ENCODE results near the gene FRMPD4. TPM values are rescaled to one million over a fixed set of nuclear protein-coding genes. Genes with fewer than 3 reads are reported as not detected.

FRMPD4 gene
- total RNA-seq, 3 donors from 2014 or later, result 0.06 to 3.4 (median 0.34) TPM

- DNase-seq (no peak), ATAC-seq (no peak)
- TF ChIP-seq, protein P1, sequence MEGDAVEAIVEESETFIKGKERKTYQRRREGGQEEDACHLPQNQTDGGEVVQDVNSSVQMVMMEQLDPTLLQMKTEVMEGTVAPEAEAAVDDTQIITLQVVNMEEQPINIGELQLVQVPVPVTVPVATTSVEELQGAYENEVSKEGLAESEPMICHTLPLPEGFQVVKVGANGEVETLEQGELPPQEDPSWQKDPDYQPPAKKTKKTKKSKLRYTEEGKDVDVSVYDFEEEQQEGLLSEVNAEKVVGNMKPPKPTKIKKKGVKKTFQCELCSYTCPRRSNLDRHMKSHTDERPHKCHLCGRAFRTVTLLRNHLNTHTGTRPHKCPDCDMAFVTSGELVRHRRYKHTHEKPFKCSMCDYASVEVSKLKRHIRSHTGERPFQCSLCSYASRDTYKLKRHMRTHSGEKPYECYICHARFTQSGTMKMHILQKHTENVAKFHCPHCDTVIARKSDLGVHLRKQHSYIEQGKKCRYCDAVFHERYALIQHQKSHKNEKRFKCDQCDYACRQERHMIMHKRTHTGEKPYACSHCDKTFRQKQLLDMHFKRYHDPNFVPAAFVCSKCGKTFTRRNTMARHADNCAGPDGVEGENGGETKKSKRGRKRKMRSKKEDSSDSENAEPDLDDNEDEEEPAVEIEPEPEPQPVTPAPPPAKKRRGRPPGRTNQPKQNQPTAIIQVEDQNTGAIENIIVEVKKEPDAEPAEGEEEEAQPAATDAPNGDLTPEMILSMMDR (IDR thresholded peaks at IDR 0.05), result no peak
- Histone ChIP-seq H3K4me3 (no peak overlapping the region), H3K4me1 (ENCODE audit: low read depth) (no peaks in the 10 kb centered on the region), H3K36me3 (ENCODE audit: low read depth) (no peaks in the 10 kb centered on the region), H3K9me3 (no peaks in the 10 kb centered on the region)
- intact Hi-C loops (cut with DNase I, micrococcal nuclease), result no loop called here
Measured at GRCh38 chrX:12719837-12720236, 581.6 kb downstream of the FRMPD4 start.

GRCh38 chrX:12721042-12721441 lies 582.8 kb downstream of the FRMPD4 start:
- H3K36me3 ChIP-seq (ENCODE audit: low read depth), result no peaks in the 10 kb centered on the region
- H3K4me3 ChIP-seq, result no peak overlapping the region
- ATAC-seq (no peak), DNase-seq (no peak)
- H3K4me1 ChIP-seq (ENCODE audit: low read depth), result no peaks in the 10 kb centered on the region
- TF ChIP-seq, protein P1 (IDR thresholded peaks at IDR 0.05), result no peak
- intact Hi-C loops (cut with DNase I, micrococcal nuclease), result no loop called here
- no peaks in the 10 kb centered on the region for H3K9me3 ChIP-seq

GRCh38 chrX:12722314-12722713 lies 584.0 kb downstream of the FRMPD4 start:
- intact Hi-C loops (cut with DNase I, micrococcal nuclease), result no loop called here
- ATAC-seq, result no peak
- no peaks in the 10 kb centered on the region for H3K36me3 ChIP-seq (ENCODE audit: low read depth)
- H3K9me3 ChIP-seq, result no peaks in the 10 kb centered on the region
- H3K4me1 ChIP-seq (ENCODE audit: low read depth), result no peaks in the 10 kb centered on the region
- H3K4me3 ChIP-seq, result no peak overlapping the region
- TF ChIP-seq, protein P1 (IDR thresholded peaks at IDR 0.05), result no peak
- DNase-seq, result no peak

- ATAC-seq, result no peak
- Histone ChIP-seq H3K4me1 (ENCODE audit: low read depth) (no peaks in the 10 kb centered on the region), H3K9me3 (no peaks in the 10 kb centered on the region), H3K36me3 (ENCODE audit: low read depth) (no peaks in the 10 kb centered on the region), H3K4me3 (no peak overlapping the region)
- intact Hi-C loops (cut with DNase I, micrococcal nuclease), result no loop called here
- TF ChIP-seq, protein P1 (IDR thresholded peaks at IDR 0.05), result no peak
- no peak for DNase-seq
Measured at GRCh38 chrX:12741416-12741815, 603.1 kb downstream of the FRMPD4 start.

DNA sequence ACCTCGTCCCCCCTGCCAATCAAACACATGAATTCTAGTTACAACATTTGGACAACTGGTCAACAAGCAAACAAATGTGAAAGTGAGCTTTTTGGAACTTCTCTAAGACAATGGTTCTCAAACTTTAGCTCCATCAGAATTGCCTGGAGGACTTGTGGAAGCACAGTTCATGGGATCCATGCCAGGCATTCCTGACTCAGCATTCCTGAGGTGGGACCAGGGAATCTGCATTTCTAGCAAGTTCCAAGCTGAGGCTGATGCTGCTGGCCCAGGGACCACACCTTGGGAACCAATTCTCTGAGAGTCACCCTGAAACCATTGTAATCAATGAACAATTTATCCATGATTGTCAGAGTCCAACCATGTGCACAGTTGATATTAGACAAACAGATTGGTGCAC lies 609.2 kb downstream of the FRMPD4 start:
- H3K36me3 ChIP-seq (ENCODE audit: low read depth), result no peaks in the 10 kb centered on the region
- H3K9me3 ChIP-seq, result no peaks in the 10 kb centered on the region
- ATAC-seq, result no peak
- TF ChIP-seq, protein P1 (IDR thresholded peaks at IDR 0.05), result no peak
- H3K4me1 ChIP-seq (ENCODE audit: low read depth), result no peaks in the 10 kb centered on the region
- intact Hi-C loops (cut with DNase I, micrococcal nuclease), result no loop called here
- H3K4me3 ChIP-seq, result no peak overlapping the region
- no peak for DNase-seq

DNA sequence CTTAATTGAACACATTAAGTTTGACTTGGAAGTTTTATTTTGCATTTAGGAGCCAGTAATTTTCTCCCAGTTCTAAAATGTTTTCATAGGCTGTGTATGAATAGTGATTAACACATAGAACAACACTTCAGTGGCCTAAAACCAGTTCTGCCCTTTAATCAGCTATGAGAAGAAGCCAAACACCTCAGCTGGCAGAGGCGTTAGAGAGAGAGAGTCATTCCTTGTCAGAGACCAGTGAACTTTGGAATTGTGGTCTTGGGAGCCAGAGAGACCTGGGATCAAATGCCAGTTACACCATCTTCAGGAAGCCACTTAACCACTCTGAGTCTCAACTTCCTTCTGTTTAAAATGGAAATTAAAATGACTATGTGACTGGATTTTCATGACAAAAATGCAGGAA lies 613.6 kb downstream of the FRMPD4 start:
- Histone ChIP-seq H3K9me3 (no peaks in the 10 kb centered on the region), H3K36me3 (ENCODE audit: low read depth) (no peaks in the 10 kb centered on the region), H3K4me3 (no peak overlapping the region), H3K4me1 (ENCODE audit: low read depth) (no peaks in the 10 kb centered on the region)
- TF ChIP-seq, protein P1 (IDR thresholded peaks at IDR 0.05), result no peak
- intact Hi-C loops (cut with DNase I, micrococcal nuclease), result no loop called here
- no peak for DNase-seq
- no peak for ATAC-seq
